HCT116 (cell line): ENCODE data around the gene MYOM1.

ENCODE experiments used
- ATF3 ChIP-seq: IDR thresholded peaks from 2 replicates; pipeline ENCODE4 v1.6.1; 2012
- CTCF ChIP-seq, 3 experiments: fragments of 200-600 bp in 1 of 3; sonication (generic) in 1 of 3; IDR thresholded peaks in 2 of 3; conservative IDR thresholded peaks in 1 of 3; 2 replicates each; pipeline ENCODE4 v1.5.1; 2012 to 2017; ENCODE audit warnings: low read depth in 2 of 3, low read length in 2 of 3, antibody characterized with exemption in 1 of 3, borderline replicate concordance in 1 of 3, control low read depth in 1 of 3, mild to moderate bottlenecking in 1 of 3, mixed read lengths in 1 of 3, mixed run types in 1 of 3, moderate library complexity in 1 of 3; ENCODE audit not compliant: insufficient read depth in 1 of 3
- EZH2 ChIP-seq: fragments of 200-600 bp; sonication (generic); IDR thresholded peaks from 2 replicates; pipeline ENCODE4 v1.6.1; 2017; ENCODE audit warnings: antibody characterized with exemption, mixed run types
- EZH2phosphoT487 ChIP-seq: fragments of 200-600 bp; IDR thresholded peaks from 2 replicates; pipeline ENCODE4 v1.6.1; 2018; ENCODE audit warnings: antibody characterized with exemption, borderline replicate concordance
- JUND ChIP-seq: IDR thresholded peaks from 2 replicates; pipeline ENCODE4 v1.6.1; 2012
- MAX ChIP-seq: IDR thresholded peaks from 2 replicates; pipeline ENCODE4 v1.6.1; 2012
- POLR2A ChIP-seq: IDR thresholded peaks from 2 replicates; pipeline ENCODE4 v1.7.0; 2011; ENCODE audit warnings: borderline replicate concordance; ENCODE audit not compliant: insufficient read depth, insufficient read length; ENCODE audit errors: extremely low read depth
- POLR2AphosphoS5 ChIP-seq: IDR thresholded peaks from 2 replicates; pipeline ENCODE4 v1.6.1; 2011; ENCODE audit warnings: mild to moderate bottlenecking, low read depth, low read length, moderate library complexity
- SIN3A ChIP-seq: IDR thresholded peaks from 2 replicates; pipeline ENCODE4 v1.6.1; 2012; ENCODE audit warnings: low read depth
- YY1 ChIP-seq: IDR thresholded peaks from 2 replicates; pipeline ENCODE4 v1.6.1; 2011; ENCODE audit warnings: low read length, low read depth, moderate library complexity, mild to moderate bottlenecking; ENCODE audit not compliant: insufficient replicate concordance; ENCODE audit errors: extremely low read depth
- ZBTB33 ChIP-seq: IDR thresholded peaks from 2 replicates; pipeline ENCODE4 v1.6.1; 2011; ENCODE audit warnings: mild to moderate bottlenecking, low read length, moderate library complexity; ENCODE audit not compliant: insufficient replicate concordance; ENCODE audit errors: extremely low read depth
- ZFX ChIP-seq: fragments of 450-650 bp; IDR thresholded peaks from 2 replicates; pipeline ENCODE4 v1.6.1; 2017
- ZNF274 ChIP-seq: fragments of 200-500 bp; sonication (Bioruptor generic); IDR thresholded peaks from 2 replicates; pipeline ENCODE4 v1.6.1; 2014; ENCODE audit warnings: mild to moderate bottlenecking, low read depth, low read length, inconsistent platforms

GRCh38 chr18:3219631-3220335 lies at the start of gene MYOM1:
- no peak for TF ChIP-seq EZH2
- no peak for TF ChIP-seq CTCF (IDR thresholded peaks at IDR 0.05 in 2 of 3, conservative IDR thresholded peaks at IDR 0.05 in 1 of 3; ENCODE audit: borderline replicate concordance in 1 of 3, insufficient read depth in 1 of 3, low read depth in 2 of 3, low read length in 2 of 3)
- TF ChIP-seq POLR2A = no peak
- TF ChIP-seq EZH2phosphoT487 = no peak
- no peak for TF ChIP-seq JUND
- TF ChIP-seq POLR2AphosphoS5 = no peak
- TF ChIP-seq ZBTB33 = no peak
- no peak for TF ChIP-seq ATF3
- no peak for TF ChIP-seq ZFX
- TF ChIP-seq MAX = no peak
- no peak for TF ChIP-seq ZNF274
- no peak for TF ChIP-seq YY1
- no peak for TF ChIP-seq SIN3A
